Measurements from ENCODE around the gene SYNPR.

DNA sequence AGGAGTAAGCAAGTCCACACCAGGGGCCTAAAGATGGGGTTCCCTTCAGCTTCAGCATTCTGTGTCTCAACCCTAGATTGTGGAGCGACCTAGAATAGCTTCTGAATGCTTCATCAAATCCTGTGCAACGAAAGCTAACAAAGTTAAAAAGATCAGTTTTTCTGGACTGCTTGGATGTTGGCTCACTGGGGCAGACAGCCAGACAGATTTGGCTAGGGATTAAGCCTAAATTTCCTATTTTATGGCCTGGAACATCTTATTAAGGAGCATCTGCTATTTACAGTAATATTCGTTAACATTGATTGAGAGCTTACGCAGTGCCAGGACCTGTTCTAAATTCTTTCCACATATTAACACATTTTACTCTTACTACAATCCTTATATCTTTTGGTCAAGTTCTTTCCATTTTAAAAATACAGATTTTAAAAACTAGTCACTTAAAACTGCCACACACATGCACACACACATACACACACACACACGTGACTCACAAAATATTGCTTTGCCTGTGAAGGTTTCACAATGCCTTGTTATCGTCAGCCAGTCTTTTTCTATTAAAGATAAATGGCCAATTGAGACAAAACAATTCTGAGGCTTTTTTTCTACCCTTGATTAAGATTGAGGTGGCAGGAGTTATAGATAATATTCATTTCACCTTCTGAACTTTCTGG, 201.0 kb downstream of the SYNPR start:
- TF ChIP-seq EP300 (IDR thresholded peaks at IDR 0.05) = no peak
- TF ChIP-seq, protein P1, sequence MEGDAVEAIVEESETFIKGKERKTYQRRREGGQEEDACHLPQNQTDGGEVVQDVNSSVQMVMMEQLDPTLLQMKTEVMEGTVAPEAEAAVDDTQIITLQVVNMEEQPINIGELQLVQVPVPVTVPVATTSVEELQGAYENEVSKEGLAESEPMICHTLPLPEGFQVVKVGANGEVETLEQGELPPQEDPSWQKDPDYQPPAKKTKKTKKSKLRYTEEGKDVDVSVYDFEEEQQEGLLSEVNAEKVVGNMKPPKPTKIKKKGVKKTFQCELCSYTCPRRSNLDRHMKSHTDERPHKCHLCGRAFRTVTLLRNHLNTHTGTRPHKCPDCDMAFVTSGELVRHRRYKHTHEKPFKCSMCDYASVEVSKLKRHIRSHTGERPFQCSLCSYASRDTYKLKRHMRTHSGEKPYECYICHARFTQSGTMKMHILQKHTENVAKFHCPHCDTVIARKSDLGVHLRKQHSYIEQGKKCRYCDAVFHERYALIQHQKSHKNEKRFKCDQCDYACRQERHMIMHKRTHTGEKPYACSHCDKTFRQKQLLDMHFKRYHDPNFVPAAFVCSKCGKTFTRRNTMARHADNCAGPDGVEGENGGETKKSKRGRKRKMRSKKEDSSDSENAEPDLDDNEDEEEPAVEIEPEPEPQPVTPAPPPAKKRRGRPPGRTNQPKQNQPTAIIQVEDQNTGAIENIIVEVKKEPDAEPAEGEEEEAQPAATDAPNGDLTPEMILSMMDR (IDR thresholded peaks at IDR 0.05) = no peak
- no peak for TF ChIP-seq POLR2A (IDR thresholded peaks at IDR 0.05; ENCODE audit: low read depth)
